PC-9 (cell line): ENCODE results near the gene EVL. TPM values are rescaled to one million over a fixed set of nuclear protein-coding genes. Genes with fewer than 3 reads are reported as not detected.

Experiments
- BruUV-seq: library from RNA; stranded (reverse); fragments of 400-500 nt; replicated peaks from 2 replicates; lab custom pipeline; 2021; lab: Mats Ljungman, UMichigan
- CTCF ChIA-PET: fragments of 300-600 bp; sonication (Branson Sonifier 250); formaldehyde crosslinking; loops from one replicate; lab custom pipeline; 2022; ENCODE audit warnings: antibody characterized with exemption; lab: Charles Lee
- POLR2A ChIA-PET: fragments of 300-600 bp; sonication (Branson Sonifier 250); formaldehyde crosslinking; loops from one replicate; lab custom pipeline; 2022; ENCODE audit warnings: antibody characterized with exemption; ENCODE audit not compliant: unreplicated experiment; lab: Charles Lee
- DNase-seq, 2 experiments: peaks; one replicate each; pipeline versions ENCODE4 v3.0.0 to v3.0.0-alpha.2; 2015 to 2022; ENCODE audit warnings: mixed read lengths in 1 of 2
- H2AFZ ChIP-seq: fragments of 200-600 bp; sonication (generic); 2 replicates; pipeline ENCODE4 v1.8.1; 2017; ENCODE audit warnings: antibody characterized with exemption
- H3F3A ChIP-seq: fragments of 200-600 bp; sonication (generic); 2 replicates; pipeline ENCODE4 v1.8.1; 2017; ENCODE audit warnings: antibody characterized with exemption, mild to moderate bottlenecking, low read depth; ENCODE audit not compliant: insufficient read depth
- H3K27ac ChIP-seq: fragments of 200-600 bp; sonication (generic); 2 replicates; pipeline ENCODE4 v1.6.1; 2016; ENCODE audit warnings: mixed run types
- H3K27me3 ChIP-seq: fragments of 200-600 bp; sonication (generic); 2 replicates; pipeline ENCODE4 v1.6.1; 2016; ENCODE audit warnings: low read depth, mixed run types; ENCODE audit not compliant: insufficient read depth
- H3K36me3 ChIP-seq: fragments of 200-600 bp; sonication (generic); 2 replicates; pipeline ENCODE4 v1.6.1; 2016; ENCODE audit warnings: low read depth, mixed run types
- H3K4me1 ChIP-seq: fragments of 200-600 bp; sonication (generic); replicated peaks from 2 replicates; pipeline ENCODE4 v1.6.1; 2016; ENCODE audit warnings: mixed run types; ENCODE audit not compliant: insufficient read depth
- H3K4me2 ChIP-seq: fragments of 200-600 bp; sonication (generic); 2 replicates; pipeline ENCODE4 v1.6.1; 2017; ENCODE audit warnings: mixed run types
- H3K4me3 ChIP-seq: fragments of 200-600 bp; sonication (generic); 2 replicates; pipeline ENCODE4 v1.6.1; 2016; ENCODE audit warnings: mixed run types
- H3K79me2 ChIP-seq: fragments of 200-600 bp; sonication (generic); 2 replicates; pipeline ENCODE4 v1.6.1; 2017; ENCODE audit warnings: low read depth, mixed run types
- H3K9me2 ChIP-seq: fragments of 200-600 bp; sonication (generic); 2 replicates; pipeline ENCODE4 v1.8.1; 2017; ENCODE audit warnings: mild to moderate bottlenecking; ENCODE audit not compliant: insufficient read depth
- H3K9me3 ChIP-seq: fragments of 200-600 bp; sonication (generic); 2 replicates; pipeline ENCODE4 v1.8.1; 2016; ENCODE audit warnings: low read depth; ENCODE audit not compliant: insufficient read depth
- H4K20me1 ChIP-seq: fragments of 200-600 bp; sonication (generic); 2 replicates; pipeline ENCODE4 v1.8.1; 2017; ENCODE audit not compliant: insufficient read depth
- CTCF ChIP-seq: fragments of 200-600 bp; sonication (generic); conservative IDR thresholded peaks from 2 replicates; pipeline ENCODE4 v1.6.1; 2017; ENCODE audit warnings: mixed run types, antibody characterized with exemption, mild to moderate bottlenecking, moderate library complexity
- EZH2 ChIP-seq: fragments of 200-600 bp; sonication (generic); IDR thresholded peaks from 2 replicates; pipeline ENCODE4 v1.8.0; 2017; ENCODE audit warnings: antibody characterized with exemption, low read depth
- intact Hi-C: fragments of 100-400 bp; cut with micrococcal nuclease; formaldehyde crosslinking; loops from one replicate; pipeline ENCODE4 v1.10.0; 2022; ENCODE audit not compliant: unreplicated experiment
- total RNA-seq: library from RNA; stranded (reverse); gene quantifications from 2 replicates; pipeline ENCODE4 v1.2.3, GENCODE V29; 2021

The EVL gene
- total RNA-seq, 1 experiment from 2014 or later: 5.9 TPM

GRCh38 chr14:100034468-100034867 lies 30.8 kb upstream of the EVL start:
- H3K9me3 ChIP-seq: no peaks in the 10 kb centered on the region
- no peaks in the 10 kb centered on the region for H4K20me1 ChIP-seq
- no peaks in the 10 kb centered on the region for H3K79me2 ChIP-seq
- H3K4me1 ChIP-seq: peaks cover 34% of the 10 kb centered on the region
- no peaks in the 10 kb centered on the region for H3K36me3 ChIP-seq
- CTCF ChIA-PET: no interaction called here
- no peaks in the 10 kb centered on the region for H3K27me3 ChIP-seq
- no peak overlapping the region for H3K4me2 ChIP-seq
- no peak for TF ChIP-seq EZH2
- TF ChIP-seq CTCF: no peak
- H3K4me3 ChIP-seq: no peak overlapping the region
- POLR2A ChIA-PET: no interaction called here
- no peak overlapping the region for H3K27ac ChIP-seq
- intact Hi-C loops: no loop called here
- no peak for DNase-seq
- no peaks in the 10 kb centered on the region for H3K9me2 ChIP-seq
- no TSS peak for BruUV-seq
- H3F3A ChIP-seq: peaks cover 21% of the 10 kb centered on the region
- no peak overlapping the region for H2AFZ ChIP-seq

- Histone ChIP-seq H3K4me3 (no peak overlapping the region), H3K79me2 (no peaks in the 10 kb centered on the region), H3K36me3 (no peaks in the 10 kb centered on the region), H3K9me2 (no peaks in the 10 kb centered on the region), H3K4me1 (peaks cover 34% of the 10 kb centered on the region), H3F3A (peaks cover 21% of the 10 kb centered on the region), H4K20me1 (no peaks in the 10 kb centered on the region), H3K27me3 (no peaks in the 10 kb centered on the region), H3K4me2 (no peak overlapping the region), H2AFZ (no peak overlapping the region), H3K27ac (no peak overlapping the region), H3K9me3 (no peaks in the 10 kb centered on the region)
- POLR2A ChIA-PET: no interaction called here
- intact Hi-C loops: no loop called here
- TF ChIP-seq EZH2: no peak
- TF ChIP-seq CTCF: no peak
- no peak for DNase-seq
- no TSS peak for BruUV-seq
- CTCF ChIA-PET: no interaction called here
Observed at GRCh38 chr14:100034961-100035500, 30.2 kb upstream of the EVL start.

GRCh38 chr14:100035700-100036099 lies 29.5 kb upstream of the EVL start:
- Histone ChIP-seq H3K36me3 (no peaks in the 10 kb centered on the region), H3K9me2 (no peaks in the 10 kb centered on the region), H2AFZ (no peak overlapping the region), H4K20me1 (no peaks in the 10 kb centered on the region), H3F3A (peaks cover 19% of the 10 kb centered on the region), H3K79me2 (no peaks in the 10 kb centered on the region), H3K9me3 (no peaks in the 10 kb centered on the region), H3K4me3 (no peak overlapping the region), H3K27ac (no peak overlapping the region), H3K4me1 (peaks cover 29% of the 10 kb centered on the region), H3K4me2 (no peak overlapping the region), H3K27me3 (no peaks in the 10 kb centered on the region)
- POLR2A ChIA-PET: no interaction called here
- intact Hi-C loops: no loop called here
- DNase-seq: no peak
- BruUV-seq: no TSS peak
- CTCF ChIA-PET: no interaction called here
- TF ChIP-seq EZH2 (no peak), CTCF (no peak)
